Erythroblast (primary cell): ENCODE measurements around the gene CHAC1.

ENCODE experiments used
- GATA1 ChIP-seq: IDR thresholded peaks from 2 replicates; pipeline ENCODE4 v1.6.1; 2011; ENCODE audit warnings: low read depth, mild to moderate bottlenecking, control low read depth, low read length, moderate library complexity
- POLR2A ChIP-seq: IDR thresholded peaks from 2 replicates; pipeline ENCODE4 v1.6.1; 2011; ENCODE audit warnings: mild to moderate bottlenecking, low read length

- TF ChIP-seq POLR2A: no peak
- TF ChIP-seq GATA1: no peak
Measured at GRCh38 chr15:40937762-40938535, 15.3 kb upstream of the CHAC1 start.
